Pancreas (tissue), 10 donors: ENCODE data around the gene SPTBN4. TPM values are rescaled to one million over a fixed set of nuclear protein-coding genes. Genes with fewer than 3 reads are reported as not detected.
"Not testable (repeated sequence)": the region's sequence is repeated elsewhere in the genome, so short reads cannot be mapped to it uniquely, and the experiment has no call there.

ENCODE experiments used
- ATAC-seq, 4 donors: fragments of 200-7000 bp; cut with Tn5 transposase; one replicate each; pipeline versions ENCODE4 v1.8.0 to v1.9.1; 2020; ENCODE audit warnings: mild to moderate bottlenecking in 4 of 4, moderate library complexity in 4 of 4
- DNase-seq, 6 donors: peaks; one replicate each; pipeline ENCODE4 v3.0.0-alpha.2; 2020
- FAIRE-seq: peaks from 2 replicates; lab custom pipeline; 2012; peaks lifted over from hg19 to GRCh38; lab: Jason Lieb, UNC
- H3K27ac ChIP-seq, 4 donors: fragments of 200-600 bp; sonication (generic); 1 replicate in 3 of 4; 2 replicates in 1 of 4; pipeline versions ENCODE4 v1.5.0 to v1.8.0; 2020
- H3K27me3 ChIP-seq, 4 donors: fragments of 200-600 bp; one replicate each; pipeline ENCODE4 v1.8.0; 2021
- H3K36me3 ChIP-seq, 3 donors: fragments of 200-600 bp; sonication (generic) in 1 of 3; one replicate each; pipeline versions ENCODE4 v1.5.0 to v1.8.0; 2020 to 2021
- H3K4me1 ChIP-seq, 3 donors: fragments of 200-600 bp; one replicate each; pipeline ENCODE4 v1.8.0; 2021
- H3K4me3 ChIP-seq, 4 donors: fragments of 200-600 bp; sonication (generic) in 2 of 4; one replicate each; pipeline versions ENCODE4 v1.5.0 to v1.8.0; 2020 to 2021
- H3K9me3 ChIP-seq, 4 donors: fragments of 200-600 bp; one replicate each; pipeline ENCODE4 v1.8.0; 2021
- WGBS, 2 donors: extraction: QIAGEN DNeasy Blood & Tissue Kit; methylation state at CpG; one replicate each; pipeline ENCODE4 v1.1.7; 2013; 5-methylcytosine and 5-hydroxymethylcytosine counted together
- intact Hi-C, 3 donors: fragments of 100-400 bp; cut with DNase I; formaldehyde crosslinking; loops; one replicate each; pipeline versions ENCODE4 v1.11.1 to v1.14.2; 2022
- polyA plus RNA-seq, 2 donors: library from polyadenylated mRNA; stranded (reverse); fragments of 200-250 nt; gene quantifications; one replicate each; pipeline ENCODE4 v1.2.3, GENCODE V29; 2013
- total RNA-seq, 6 donors: library from RNA; stranded (reverse); fragmentation: NEBNext Ultra II Directional in 4 of 6; extraction: Animal tissue kit (Norgen Biotek cat#: 25700) in 4 of 6; gene quantifications; one replicate each; pipeline versions ENCODE4 v1.2.1 to v1.2.4, GENCODE V29; 2021 to 2023
- TF ChIP-seq, protein P1 (sequence below), 4 donors: fragments of 200-600 bp; sonication (generic) in 3 of 4; IDR thresholded peaks; one replicate each; pipeline versions ENCODE4 v1.5.0 to v1.8.0; 2021; ENCODE audit warnings: antibody characterized with exemption in 4 of 4
- donor health status: healthy with polysubstance abuse.
- donor health status: DM: no; HTN: no; CAD: no; lungs with moderate emphysema.
- donor health status: DM: no; HTN: no; CAD: no.
- donor health status: control.
- donor health status: control.
- donor health status: Bipolar disorder and iron deficiency.
- donor health status: DM: yes; HTN: yes; CAD: no.
- donor health status: DM: no; HTN: no; CAD: no.
- donor health status: DM: no; HTN: no; CAD: no.
- donor health status: DM: yes; HTN: yes; CAD: no.

Gene SPTBN4
- total and polyA plus RNA-seq, 8 donors = 1.0 to 23.9 (median 1.7) TPM

DNA sequence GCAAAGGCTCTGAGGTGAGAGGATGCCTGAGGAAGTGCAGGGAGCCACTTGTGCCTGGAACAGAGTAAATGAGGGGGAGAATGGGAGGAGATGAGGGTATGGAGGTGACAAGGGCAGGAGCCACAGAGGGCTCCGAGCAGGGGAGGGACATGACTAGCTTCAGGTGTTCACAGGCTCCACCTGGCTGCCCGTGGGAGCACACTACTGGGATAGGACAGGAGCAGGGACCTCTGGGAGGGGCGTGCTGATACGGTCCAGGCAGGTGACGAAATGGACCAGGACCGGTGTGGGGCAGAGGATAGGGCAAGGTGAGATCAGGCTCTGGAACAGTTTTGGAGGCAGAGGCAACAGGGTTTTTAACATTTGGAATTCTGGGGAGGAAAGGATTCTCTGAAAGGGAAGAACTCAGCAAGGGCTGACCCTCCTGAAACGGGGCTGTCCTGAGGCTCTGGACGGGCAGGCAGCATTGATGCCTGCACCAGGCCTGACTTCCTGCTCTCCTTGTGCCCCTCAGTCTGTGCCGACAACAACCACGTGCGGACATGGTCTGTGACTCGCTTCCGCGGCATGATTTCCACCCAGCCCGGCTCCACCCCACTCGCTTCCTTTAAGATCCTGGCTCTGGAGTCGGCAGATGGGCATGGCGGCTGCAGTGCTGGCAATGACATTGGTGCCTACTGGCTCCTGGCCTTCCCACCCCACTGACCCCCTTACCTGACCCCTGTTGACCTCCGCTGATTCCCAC is 121.5 kb downstream of the SPTBN4 start:
- Histone ChIP-seq H3K4me1 (no peaks in the 10 kb centered on the region), H3K27ac (no peak overlapping the region), H3K9me3 (no peaks in the 10 kb centered on the region), H3K4me3 (no peak overlapping the region), H3K36me3 (peaks cover 0 to 6% (median 0%) of the 10 kb centered on the region in 3 donors), H3K27me3 (no peaks in the 10 kb centered on the region)
- ATAC-seq = no peak
- intact Hi-C loops = no loop called here
- TF ChIP-seq, protein P1, sequence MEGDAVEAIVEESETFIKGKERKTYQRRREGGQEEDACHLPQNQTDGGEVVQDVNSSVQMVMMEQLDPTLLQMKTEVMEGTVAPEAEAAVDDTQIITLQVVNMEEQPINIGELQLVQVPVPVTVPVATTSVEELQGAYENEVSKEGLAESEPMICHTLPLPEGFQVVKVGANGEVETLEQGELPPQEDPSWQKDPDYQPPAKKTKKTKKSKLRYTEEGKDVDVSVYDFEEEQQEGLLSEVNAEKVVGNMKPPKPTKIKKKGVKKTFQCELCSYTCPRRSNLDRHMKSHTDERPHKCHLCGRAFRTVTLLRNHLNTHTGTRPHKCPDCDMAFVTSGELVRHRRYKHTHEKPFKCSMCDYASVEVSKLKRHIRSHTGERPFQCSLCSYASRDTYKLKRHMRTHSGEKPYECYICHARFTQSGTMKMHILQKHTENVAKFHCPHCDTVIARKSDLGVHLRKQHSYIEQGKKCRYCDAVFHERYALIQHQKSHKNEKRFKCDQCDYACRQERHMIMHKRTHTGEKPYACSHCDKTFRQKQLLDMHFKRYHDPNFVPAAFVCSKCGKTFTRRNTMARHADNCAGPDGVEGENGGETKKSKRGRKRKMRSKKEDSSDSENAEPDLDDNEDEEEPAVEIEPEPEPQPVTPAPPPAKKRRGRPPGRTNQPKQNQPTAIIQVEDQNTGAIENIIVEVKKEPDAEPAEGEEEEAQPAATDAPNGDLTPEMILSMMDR (IDR thresholded peaks at IDR 0.05) = no peak
- peak in 1 of 6 donors; percentile 47 for DNase-seq
- WGBS, 2 donors = 89 to 92% methylated on average over 19 of the region's 19 CpGs
- FAIRE-seq = no peak

- no peaks in the 10 kb centered on the region for H3K9me3 ChIP-seq
- no peak overlapping the region for H3K27ac ChIP-seq
- FAIRE-seq (no peak), DNase-seq (peak in 1 of 6 donors; percentile 75), ATAC-seq (no peak)
- H3K27me3 ChIP-seq = no peaks in the 10 kb centered on the region
- intact Hi-C loops = no loop called here
- WGBS, 2 donors = 82 to 83% methylated on average over 8 to 9 of the region's 9 CpGs
- H3K4me3 ChIP-seq = no peak overlapping the region
- peaks cover 0 to 6% (median 0%) of the 10 kb centered on the region in 3 donors for H3K36me3 ChIP-seq
- TF ChIP-seq, protein P1 (IDR thresholded peaks at IDR 0.05) = no peak
- H3K4me1 ChIP-seq = no peaks in the 10 kb centered on the region
Measured at GRCh38 chr19:40588926-40589569, 122.2 kb downstream of the SPTBN4 start.

GRCh38 chr19:40589591-40590429 is 123.0 kb downstream of the SPTBN4 start:
- DNase-seq (peak in 1 of 6 donors; percentile 65), ATAC-seq (no peak), FAIRE-seq (no peak)
- peaks cover 0 to 1% (median 0%) of the 10 kb centered on the region in 3 donors for H3K36me3 ChIP-seq
- no peaks in the 10 kb centered on the region for H3K9me3 ChIP-seq
- intact Hi-C loops = no loop called here
- TF ChIP-seq, protein P1 (IDR thresholded peaks at IDR 0.05) = no peak
- no peaks in the 10 kb centered on the region for H3K27me3 ChIP-seq
- 94 to 98% methylated on average over 17 to 26 of the region's 26 CpGs for WGBS, 2 donors
- no peaks in the 10 kb centered on the region for H3K4me1 ChIP-seq
- H3K4me3 ChIP-seq = no peak overlapping the region
- H3K27ac ChIP-seq = no peak overlapping the region

DNA sequence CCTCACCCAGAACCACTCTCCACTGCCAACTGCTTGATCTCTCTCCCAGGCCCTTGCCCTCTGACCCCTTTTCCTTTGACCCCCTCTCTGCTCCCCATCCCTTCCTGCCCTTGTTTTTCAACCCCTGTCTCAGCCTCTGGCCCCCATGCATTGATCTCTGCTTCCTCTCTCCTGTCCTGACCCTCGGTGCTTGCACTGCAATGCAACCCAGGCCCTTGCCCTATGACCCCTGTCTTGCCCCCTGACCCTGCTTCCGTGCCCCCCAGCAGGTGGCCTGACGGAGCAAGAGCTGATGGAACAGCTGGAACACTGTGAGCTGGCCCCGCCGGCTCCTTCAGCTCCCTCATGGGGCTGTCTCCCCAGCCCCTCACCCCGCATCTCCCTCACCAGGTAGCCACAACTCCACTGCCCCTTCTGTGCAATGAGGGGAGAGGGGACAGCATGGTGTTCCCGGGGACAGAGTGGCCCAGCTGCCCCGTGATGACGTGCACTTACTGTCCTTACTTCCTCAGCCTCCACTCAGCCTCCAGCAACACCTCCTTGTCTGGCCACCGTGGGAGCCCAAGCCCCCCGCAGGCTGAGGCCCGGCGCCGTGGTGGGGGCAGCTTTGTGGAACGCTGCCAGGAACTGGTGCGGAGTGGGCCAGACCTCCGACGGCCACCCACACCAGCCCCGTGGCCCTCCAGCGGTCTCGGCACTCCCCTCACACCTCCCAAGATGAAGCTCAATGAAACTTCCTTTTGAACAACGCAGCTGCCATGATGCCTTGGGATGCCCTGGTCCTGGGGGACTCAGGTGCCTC is 123.9 kb downstream of the SPTBN4 start:
- no peak overlapping the region for H3K4me3 ChIP-seq
- intact Hi-C loops = no loop called here
- ATAC-seq (no peak), DNase-seq (no peak), FAIRE-seq (no peak)
- 87% methylated on average over 22 of the region's 22 CpGs for WGBS, 2 donors
- H3K36me3 ChIP-seq = no peaks in the 10 kb centered on the region
- TF ChIP-seq, protein P1 (IDR thresholded peaks at IDR 0.05) = no peak
- no peaks in the 10 kb centered on the region for H3K27me3 ChIP-seq
- no peaks in the 10 kb centered on the region for H3K9me3 ChIP-seq
- no peaks in the 10 kb centered on the region for H3K4me1 ChIP-seq
- H3K27ac ChIP-seq = no peak overlapping the region

DNA sequence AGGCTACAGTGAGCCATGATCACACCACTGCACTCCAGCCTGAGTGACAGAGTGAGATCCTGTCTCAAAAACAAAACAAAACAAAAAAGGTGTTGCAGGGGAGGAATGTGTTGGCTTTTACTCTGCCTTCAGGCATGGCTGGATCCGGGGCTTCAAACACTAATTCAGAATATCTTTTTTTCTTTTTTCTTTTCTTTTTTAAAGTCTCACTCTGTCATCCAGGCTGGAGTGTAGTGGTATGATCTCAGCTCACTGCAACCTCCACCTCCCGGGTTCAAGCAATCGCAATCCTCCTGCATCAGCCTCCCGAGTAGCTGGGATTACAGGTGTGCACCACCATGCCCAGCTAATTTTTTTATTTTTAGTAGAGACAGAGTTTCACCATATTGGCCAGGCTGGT is 124.9 kb downstream of the SPTBN4 start:
- 82 to 98% methylated on average over 4 of the region's 4 CpGs for WGBS, 2 donors
- H3K27me3 ChIP-seq, intact Hi-C loops, H3K9me3 ChIP-seq, ATAC-seq, H3K36me3 ChIP-seq, H3K27ac ChIP-seq, H3K4me3 ChIP-seq, FAIRE-seq, DNase-seq, H3K4me1 ChIP-seq: not testable (repeated sequence)
